ENCODE measurements around the gene SUMO2.
"Not testable (repeated sequence)": the region's sequence is repeated elsewhere in the genome, so short reads cannot be mapped to it uniquely, and the experiment has no call there.

SUMO2 gene

GRCh38 chr17:75182569-75183436 is at the start of gene SUMO2:
Gene SUMO2 (minus strand): TSS chr17:75182959. CDS start chr17:75182834, 125 bp downstream.
- DNase-seq = peak; percentile 37 to 93 (median 83)

GRCh38 chr17:75231741-75232464 is 49.1 kb upstream of the SUMO2 start:
- DNase-seq = no peak

GRCh38 chr17:75231071-75231470 is 48.3 kb upstream of the SUMO2 start:
- no peak for DNase-seq

- DNase-seq = no peak
Observed at GRCh38 chr17:75228847-75229246, 46.1 kb upstream of the SUMO2 start.

GRCh38 chr17:75228305-75228704 is 45.5 kb upstream of the SUMO2 start:
- peak in 7 of 56 donors; percentile 12 to 56 (median 30) for DNase-seq

- no peak for DNase-seq
Observed at GRCh38 chr17:75227729-75228128, 45.0 kb upstream of the SUMO2 start.

- no peak for DNase-seq
Observed at GRCh38 chr17:75225016-75225415, 42.3 kb upstream of the SUMO2 start.

- no peak for DNase-seq
Observed at GRCh38 chr17:75219815-75220214, 37.1 kb upstream of the SUMO2 start.

GRCh38 chr17:75218131-75218530 is 35.4 kb upstream of the SUMO2 start:
- no peak for DNase-seq

GRCh38 chr17:75209061-75209460 is 26.3 kb upstream of the SUMO2 start:
- no peak for DNase-seq

- DNase-seq = no peak
Observed at GRCh38 chr17:75208161-75208560, 25.4 kb upstream of the SUMO2 start.

GRCh38 chr17:75207760-75208159 is 25.0 kb upstream of the SUMO2 start:
- no peak for DNase-seq

GRCh38 chr17:75207050-75207407 is 24.3 kb upstream of the SUMO2 start:
- DNase-seq = not testable (repeated sequence)

- no peak for DNase-seq
Observed at GRCh38 chr17:75205793-75206163, 23.0 kb upstream of the SUMO2 start.

- peak; percentile 54 to 99 (median 90) for DNase-seq
Observed at GRCh38 chr17:75205037-75205792, 22.5 kb upstream of the SUMO2 start, which contains the start of gene NUP85. Gene NUP85 (plus strand): TSS chr17:75205679. CDS start chr17:75205762, 83 bp downstream.

GRCh38 chr17:75199886-75200618 is 17.3 kb upstream of the SUMO2 start:
- no peak for DNase-seq

GRCh38 chr17:75194879-75195278 is 12.1 kb upstream of the SUMO2 start:
- no peak for DNase-seq

- DNase-seq = no peak
Observed at GRCh38 chr17:75191584-75191983, 8.8 kb upstream of the SUMO2 start.

GRCh38 chr17:75188614-75189013 is 5.9 kb upstream of the SUMO2 start:
- DNase-seq = no peak

- DNase-seq = no peak
Observed at GRCh38 chr17:75183999-75184884, 1.5 kb upstream of the SUMO2 start.
